Nephron progenitor cell (in vitro differentiated cells): ENCODE data around the gene DNAJC28.

ENCODE experiments used
- DNase-seq: peaks from one replicate; pipeline ENCODE4 v3.0.0; 2021
- H3K27ac Mint-ChIP-seq: 2 replicates; pipeline ENCODE4 v1.8.0; 2021; ENCODE audit warnings: mild to moderate bottlenecking, moderate library complexity, mixed read lengths
- H3K27me3 Mint-ChIP-seq: 2 replicates; pipeline ENCODE4 v1.8.0; 2021; ENCODE audit warnings: mild to moderate bottlenecking, low read depth, mixed read lengths; ENCODE audit not compliant: poor library complexity
- H3K36me3 Mint-ChIP-seq: 2 replicates; pipeline ENCODE4 v1.8.0; 2021; ENCODE audit warnings: low read depth, mixed read lengths
- H3K4me1 Mint-ChIP-seq: 2 replicates; pipeline ENCODE4 v1.8.0; 2021; ENCODE audit warnings: mixed read lengths
- H3K4me3 Mint-ChIP-seq: 2 replicates; pipeline ENCODE4 v1.8.0; 2021; ENCODE audit warnings: mild to moderate bottlenecking, moderate library complexity, mixed read lengths
- H3K9me3 Mint-ChIP-seq: 2 replicates; pipeline ENCODE4 v1.8.0; 2021; ENCODE audit warnings: mild to moderate bottlenecking, moderate library complexity, mixed read lengths
- CTCF ChIP-seq: fragments of 200-600 bp; sonication (generic); IDR thresholded peaks from 2 replicates; pipeline ENCODE4 v1.5.0; 2021; ENCODE audit warnings: antibody characterized with exemption

DNAJC28 gene

GRCh38 chr21:33441489-33442477 is 49.7 kb downstream of the DNAJC28 start:
- DNase-seq = peak; percentile 16
- H3K27ac Mint-ChIP-seq = peak overlapping the region; percentile 89
- no peak overlapping the region for H3K4me3 Mint-ChIP-seq

More at GRCh38 chr21:33441489-33442477, 49.7 kb downstream of the DNAJC28 start:
- H3K9me3 Mint-ChIP-seq = no peaks in the 10 kb centered on the region
- peaks cover 20% of the 10 kb centered on the region for H3K36me3 Mint-ChIP-seq
- TF ChIP-seq CTCF = no peak
- H3K27me3 Mint-ChIP-seq = no peaks in the 10 kb centered on the region
- H3K4me1 Mint-ChIP-seq = peaks cover 27% of the 10 kb centered on the region
